Middle frontal gyrus (tissue), 1 donor: ENCODE measurements around the gene AP1S3.
"Not testable (repeated sequence)": the region's sequence is repeated elsewhere in the genome, so short reads cannot be mapped to it uniquely, and the experiment has no call there.

ENCODE experiments used
- DNase-seq: peaks from one replicate; pipeline ENCODE4 v3.0.0-alpha.2; 2015; ENCODE audit warnings: low spot score; ENCODE audit errors: extremely low spot score

AP1S3 gene

GRCh38 chr2:223801736-223802135, 35.6 kb downstream of the AP1S3 start:
- no peak for DNase-seq

GRCh38 chr2:223800908-223801307, 36.5 kb downstream of the AP1S3 start:
- no peak for DNase-seq

DNA sequence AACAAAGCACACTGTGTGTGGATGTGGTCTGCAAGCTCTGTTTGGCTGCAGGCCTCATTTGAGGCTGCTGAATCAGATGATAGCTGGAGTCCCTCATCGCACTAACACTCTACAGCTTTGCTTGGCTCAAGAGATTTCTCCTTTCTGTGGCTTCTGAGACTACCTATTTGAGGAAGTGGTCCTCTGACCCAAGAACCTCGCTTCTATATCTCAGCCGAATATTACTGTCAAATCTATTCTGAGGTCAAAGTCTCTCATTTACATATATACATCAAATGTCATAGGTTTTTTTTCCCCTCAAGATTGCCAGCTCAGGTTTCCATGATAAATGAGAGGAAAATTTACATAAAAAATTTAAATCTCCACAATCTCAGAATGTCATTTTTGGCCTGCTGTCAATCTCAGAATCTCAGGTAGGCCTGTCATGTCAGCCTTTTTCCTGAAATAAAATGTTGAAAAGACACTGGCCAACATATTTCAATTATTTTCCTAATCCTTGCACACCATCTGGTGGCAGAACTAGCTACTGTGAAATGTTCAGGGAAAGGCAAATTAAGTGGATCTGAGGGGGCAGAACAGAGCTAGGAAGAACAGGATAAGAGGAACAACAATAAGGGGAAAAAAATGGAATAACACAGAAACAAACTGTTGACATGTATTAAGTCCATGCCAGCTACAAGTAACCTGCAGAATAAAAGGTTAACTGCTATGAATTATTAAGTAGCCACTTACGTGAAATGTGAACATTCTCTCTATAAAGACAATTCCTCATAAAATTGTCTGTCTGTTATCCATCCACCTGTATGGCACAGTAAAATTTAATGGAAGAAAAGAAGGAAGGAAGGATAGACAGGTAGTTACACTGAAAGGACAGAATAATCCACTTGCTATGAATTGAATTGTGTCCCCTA, 39.3 kb downstream of the AP1S3 start:
- peak; percentile 65 for DNase-seq

DNA sequence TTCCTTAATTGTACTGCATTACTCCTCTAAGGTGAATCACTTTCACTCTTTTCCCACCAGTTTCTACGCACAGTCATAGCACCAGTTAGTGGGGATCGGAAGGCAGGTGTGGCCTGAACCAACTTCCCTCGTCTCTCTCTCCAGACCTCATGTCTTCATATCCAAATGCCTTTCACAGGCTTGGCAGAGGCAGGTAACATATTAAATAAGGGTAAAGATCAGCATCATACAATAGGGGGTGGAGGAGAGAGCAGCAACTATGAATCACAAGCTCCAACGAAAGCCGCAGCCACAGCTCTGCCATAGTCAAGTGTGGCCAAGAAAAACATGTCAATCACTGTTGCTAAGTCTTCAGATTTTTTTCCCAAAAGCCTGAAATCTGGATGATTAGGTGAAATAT, 40.3 kb downstream of the AP1S3 start:
- no peak for DNase-seq

DNA sequence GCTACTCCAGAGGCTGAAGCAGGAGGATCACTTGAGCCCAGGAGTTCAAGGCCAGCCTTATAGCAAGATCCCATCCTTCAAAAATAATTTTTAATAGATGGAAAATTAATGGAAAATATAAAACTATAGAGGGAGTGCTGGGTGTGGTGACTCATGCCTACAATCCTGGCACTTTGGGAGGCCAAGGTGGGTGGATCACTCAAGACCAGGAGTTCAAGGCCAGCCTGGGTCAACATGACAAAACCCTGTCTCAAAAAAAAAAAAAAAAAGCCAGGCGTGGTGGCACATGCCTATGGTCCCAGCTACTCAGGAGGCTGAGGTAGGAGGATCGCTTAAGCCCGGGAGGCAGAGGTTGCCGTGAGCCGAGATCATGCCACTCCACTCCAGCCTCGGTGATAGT, 48.0 kb downstream of the AP1S3 start:
- DNase-seq = no peak

DNA sequence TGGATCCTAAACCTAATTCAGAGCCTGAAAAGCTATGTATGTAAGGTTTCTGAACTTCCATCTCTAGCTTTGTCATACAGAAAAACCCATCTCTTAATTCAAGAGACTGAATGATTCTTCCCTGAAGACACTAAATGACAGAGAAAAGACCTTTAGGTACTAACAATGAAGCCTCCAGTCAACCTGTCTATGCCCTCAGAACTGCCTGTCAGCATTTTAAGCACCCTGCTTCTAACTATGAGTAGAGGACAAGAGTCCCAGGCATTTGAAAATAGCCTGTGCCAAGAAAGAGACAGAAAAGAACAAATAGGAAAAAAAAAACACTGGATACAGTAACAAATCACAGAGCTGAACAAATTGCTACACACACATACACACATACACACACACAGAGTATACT, 48.6 kb downstream of the AP1S3 start:
- no peak for DNase-seq

GRCh38 chr2:223788106-223788505, 49.3 kb downstream of the AP1S3 start:
- DNase-seq = not testable (repeated sequence)

- DNase-seq = no peak
Measured at GRCh38 chr2:223787358-223787757, 50.0 kb downstream of the AP1S3 start.

GRCh38 chr2:223786943-223787342, 50.4 kb downstream of the AP1S3 start:
- DNase-seq = no peak

GRCh38 chr2:223786236-223786635, 51.1 kb downstream of the AP1S3 start:
- no peak for DNase-seq

- DNase-seq = no peak
Measured at GRCh38 chr2:223784221-223784772, 53.1 kb downstream of the AP1S3 start.

GRCh38 chr2:223782629-223783028, 54.8 kb downstream of the AP1S3 start:
- no peak for DNase-seq

GRCh38 chr2:223781560-223781959, 55.8 kb downstream of the AP1S3 start:
- DNase-seq = no peak

DNA sequence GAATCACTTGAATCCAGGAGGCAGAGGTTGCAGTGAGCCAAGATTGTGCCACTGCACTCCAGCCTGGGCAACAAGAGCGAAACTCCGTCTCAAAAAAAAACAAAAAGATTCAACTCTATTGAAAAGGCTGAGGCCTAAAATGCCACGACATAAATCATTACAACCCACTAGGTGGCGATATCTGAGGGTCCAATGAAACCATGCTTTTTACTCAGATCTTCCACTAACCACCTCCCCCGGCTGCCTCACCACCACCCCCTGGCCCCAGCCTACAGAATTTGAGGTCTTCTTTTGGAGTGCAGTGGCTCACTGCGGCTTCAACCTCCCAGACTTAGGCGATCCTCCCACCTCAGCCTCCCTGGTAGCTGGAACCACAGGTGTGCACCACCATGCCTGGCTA, 57.5 kb downstream of the AP1S3 start:
- no peak for DNase-seq

- DNase-seq = no peak
Measured at GRCh38 chr2:223774193-223774592, 63.2 kb downstream of the AP1S3 start.

DNA sequence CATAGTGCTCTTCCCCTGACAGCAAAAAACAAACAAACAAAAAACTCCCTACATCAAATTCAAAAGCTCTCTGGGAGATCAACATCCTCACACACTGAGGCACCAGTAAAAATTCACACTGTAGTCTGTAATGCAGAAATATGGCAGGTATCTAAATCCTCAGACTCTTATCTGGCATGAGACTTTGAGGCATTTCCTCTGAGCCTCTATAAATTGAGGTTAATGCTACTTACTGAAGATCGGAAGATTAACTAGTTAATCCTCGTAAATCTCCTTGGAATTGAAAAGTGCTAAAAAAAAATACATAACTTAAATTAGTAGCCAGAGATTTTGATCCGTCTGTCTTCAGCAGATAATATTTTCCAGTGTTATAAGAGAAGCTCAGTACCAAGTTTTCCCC, 65.0 kb downstream of the AP1S3 start:
- DNase-seq = no peak

DNA sequence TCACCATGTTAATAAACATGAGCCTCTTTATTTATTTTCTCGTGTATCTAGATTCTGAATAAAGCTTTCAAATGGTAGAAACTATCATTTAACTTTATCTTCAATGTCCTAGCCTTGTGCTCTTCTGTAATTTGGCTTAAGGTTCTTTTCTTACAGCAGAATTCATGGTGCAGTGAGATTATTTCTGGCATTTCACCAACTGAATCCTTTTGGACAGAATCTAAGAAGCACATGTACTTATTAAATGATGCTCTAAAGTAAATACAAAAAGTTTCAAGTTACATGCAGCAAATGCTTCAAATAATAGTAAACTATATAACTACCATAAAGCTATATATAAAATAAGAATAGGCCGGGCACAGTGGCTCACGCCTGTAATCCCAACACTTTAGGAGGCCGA, 65.9 kb downstream of the AP1S3 start:
- no peak for DNase-seq

DNA sequence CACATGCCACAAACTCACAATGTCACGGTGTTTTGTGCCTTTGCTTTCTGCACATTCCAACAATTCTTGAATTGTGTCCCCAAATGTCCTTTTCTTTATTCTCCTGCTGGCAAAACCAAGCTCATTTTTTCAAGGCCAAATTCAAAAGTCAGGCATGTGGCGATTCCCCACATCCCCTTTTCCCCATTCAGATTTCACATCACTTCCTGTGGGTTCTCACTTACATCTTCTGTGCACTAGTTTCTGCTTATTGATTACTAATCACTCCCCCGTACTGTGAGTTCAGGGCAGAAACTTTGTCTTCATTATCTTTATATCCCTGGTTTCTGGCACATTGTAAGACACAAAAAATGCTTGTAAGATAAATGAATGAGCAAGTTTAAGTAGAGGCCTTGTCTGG, 69.2 kb downstream of the AP1S3 start:
- no peak for DNase-seq

- no peak for DNase-seq
Measured at GRCh38 chr2:223767341-223767740, 70.0 kb downstream of the AP1S3 start.

GRCh38 chr2:223765221-223765785, 72.1 kb downstream of the AP1S3 start:
- DNase-seq = no peak

DNA sequence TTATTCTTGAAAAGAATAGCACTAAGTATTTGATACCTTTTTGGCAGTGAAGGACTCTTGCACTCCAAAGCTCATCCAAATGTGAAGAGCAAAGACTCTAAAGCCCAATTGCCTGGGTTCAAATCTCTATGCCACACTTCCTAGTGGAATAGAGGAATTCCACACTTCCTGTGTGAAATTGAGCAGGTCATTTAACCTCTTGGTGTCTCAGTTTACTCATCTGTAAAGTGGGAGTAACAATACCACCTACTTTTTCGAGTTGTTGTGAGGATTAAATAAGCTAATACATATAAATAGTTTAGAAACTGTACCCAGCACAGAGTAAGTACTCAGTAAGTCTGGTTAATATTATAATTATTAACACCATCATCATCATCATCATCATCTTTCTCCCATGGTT, 72.6 kb downstream of the AP1S3 start:
- DNase-seq = no peak

DNA sequence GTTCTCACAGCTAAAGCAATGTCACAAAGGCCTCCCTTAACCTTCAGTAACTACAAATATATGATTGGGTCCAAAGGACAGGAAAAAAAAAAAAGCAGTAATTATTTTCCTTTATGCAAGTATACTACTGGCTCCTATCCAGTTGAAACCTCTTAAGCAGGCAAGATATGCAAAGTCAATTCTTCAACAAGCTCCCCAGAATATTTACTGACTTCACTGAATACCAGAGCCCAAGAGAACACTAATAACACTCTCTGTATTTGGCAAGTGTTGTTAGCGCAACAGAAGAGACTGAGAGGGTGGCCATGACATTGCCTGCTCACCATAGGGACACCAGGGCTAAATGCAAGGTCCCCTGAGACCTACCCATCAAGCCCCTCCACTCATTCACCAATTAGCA, 74.5 kb downstream of the AP1S3 start:
- no peak for DNase-seq

DNA sequence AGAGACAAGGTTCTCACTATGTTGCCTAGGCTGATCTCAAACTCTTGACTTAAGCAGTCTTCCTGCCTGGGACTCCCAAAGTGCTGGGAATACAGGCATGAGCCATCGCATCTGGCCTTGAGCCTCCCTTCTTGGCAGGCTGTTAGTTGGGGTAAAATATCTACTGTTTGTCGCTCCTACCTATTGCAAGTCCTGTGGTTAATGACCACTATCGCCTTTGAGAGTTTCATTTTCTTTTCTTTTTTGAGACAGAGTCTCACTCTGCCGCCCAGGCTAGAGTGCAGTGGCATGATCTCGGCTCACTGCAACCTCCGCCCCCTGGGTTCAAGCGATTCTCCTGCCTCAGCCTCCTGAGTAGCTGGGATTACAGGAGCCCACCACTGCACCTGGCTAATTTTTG, 75.6 kb downstream of the AP1S3 start:
- DNase-seq = not testable (repeated sequence)
